Activated T-cell treated with anti-CD3 and anti-CD28 coated beads for 1 hour (primary cell): ENCODE data around the gene LCE3D.
"Not testable (repeated sequence)": the region's sequence is repeated elsewhere in the genome, so short reads cannot be mapped to it uniquely, and the experiment has no call there.

Source experiments
- DNase-seq: peaks from one replicate; pipeline ENCODE4 v3.0.0-alpha.2; 2020; ENCODE audit warnings: low read depth

LCE3D gene

GRCh38 chr1:152580433-152580832 lies at the start of gene LCE3D:
LCE3D (minus strand) TSS chr1:152580516; CDS start chr1:152579936, 580 bp downstream.
- DNase-seq, result no peak

- DNase-seq, result no peak
Measured at GRCh38 chr1:152626744-152627143, 46.4 kb upstream of the LCE3D start.

GRCh38 chr1:152623203-152623844 lies 43.0 kb upstream of the LCE3D start:
- no peak for DNase-seq

GRCh38 chr1:152622803-152623202 lies 42.5 kb upstream of the LCE3D start, which contains the start of gene LCE3A:
LCE3A (minus strand) TSS chr1:152623103; CDS start chr1:152623103, 0 bp downstream.
- DNase-seq, result no peak

GRCh38 chr1:152621993-152622392 lies 41.7 kb upstream of the LCE3D start:
- DNase-seq, result no peak

- DNase-seq, result no peak
Measured at GRCh38 chr1:152613511-152613910, 33.2 kb upstream of the LCE3D start, which contains the start of gene LCE3B. LCE3B (plus strand) TSS chr1:152613811; CDS start chr1:152613811, 0 bp downstream.

- DNase-seq, result no peak
Measured at GRCh38 chr1:152599934-152600333, 19.6 kb upstream of the LCE3D start, which contains the start of gene LCE3C. LCE3C (plus strand) TSS chr1:152600234; CDS start chr1:152600732, 498 bp downstream.

- DNase-seq, result no peak
Measured at GRCh38 chr1:152596986-152597385, 16.7 kb upstream of the LCE3D start.

- DNase-seq, result no peak
Measured at GRCh38 chr1:152585586-152585985, 5.3 kb upstream of the LCE3D start.

- no peak for DNase-seq
Measured at GRCh38 chr1:152582647-152583046, 2.3 kb upstream of the LCE3D start.

- DNase-seq, result not testable (repeated sequence)
Measured at GRCh38 chr1:152579526-152579925, 790 bp downstream of the LCE3D start.

- DNase-seq, result no peak
Measured at GRCh38 chr1:152577168-152577567, 3.1 kb downstream of the LCE3D start.

GRCh38 chr1:152566681-152567080 lies 13.6 kb downstream of the LCE3D start, which contains the start of gene LCE3E:
LCE3E (minus strand) TSS chr1:152566780; CDS start chr1:152566208, 572 bp downstream.
- no peak for DNase-seq

- no peak for DNase-seq
Measured at GRCh38 chr1:152565535-152566215, 14.6 kb downstream of the LCE3D start.

GRCh38 chr1:152565115-152565514 lies 15.2 kb downstream of the LCE3D start:
- no peak for DNase-seq

GRCh38 chr1:152548358-152548757 lies 32.0 kb downstream of the LCE3D start:
- not testable (repeated sequence) for DNase-seq

- DNase-seq, result no peak
Measured at GRCh38 chr1:152546704-152547103, 33.6 kb downstream of the LCE3D start.

GRCh38 chr1:152543820-152544219 lies 36.5 kb downstream of the LCE3D start:
- no peak for DNase-seq

GRCh38 chr1:152539901-152540300 lies 40.4 kb downstream of the LCE3D start:
- no peak for DNase-seq

GRCh38 chr1:152537496-152537895 lies 42.8 kb downstream of the LCE3D start:
- DNase-seq, result no peak

- no peak for DNase-seq
Measured at GRCh38 chr1:152535774-152536173, 44.5 kb downstream of the LCE3D start.

- DNase-seq, result no peak
Measured at GRCh38 chr1:152533327-152533938, 46.9 kb downstream of the LCE3D start.
